H9 (cell line): Measurements from ENCODE around the gene SRGAP1. TPM values are rescaled to one million over a fixed set of nuclear protein-coding genes. Genes with fewer than 3 reads are reported as not detected.

Experiments used
- DNase-seq: peaks from one replicate; pipeline ENCODE4 v3.0.0-alpha.2; 2017
- H2AFZ ChIP-seq: one replicate; pipeline ENCODE4 v1.6.1; 2013; ENCODE audit warnings: mild to moderate bottlenecking, low read length, control low read depth, moderate library complexity
- H2AK5ac ChIP-seq: 2 replicates; pipeline ENCODE4 v1.6.1; 2013; ENCODE audit warnings: low read length, control low read depth, mixed read lengths; ENCODE audit not compliant: insufficient read length
- H2BK120ac ChIP-seq: one replicate; pipeline ENCODE4 v1.6.1; 2013; ENCODE audit warnings: low read depth, mild to moderate bottlenecking, low read length, control low read depth, inconsistent platforms; ENCODE audit not compliant: poor library complexity, severe bottlenecking
- H2BK12ac ChIP-seq: 2 replicates; pipeline ENCODE4 v1.6.1; 2013; ENCODE audit warnings: low read length, control low read depth, mixed read lengths, low read depth; ENCODE audit not compliant: insufficient read length
- H2BK15ac ChIP-seq: 2 replicates; pipeline ENCODE4 v1.6.1; 2013; ENCODE audit warnings: low read depth, low read length, control low read depth
- H2BK20ac ChIP-seq: one replicate; pipeline ENCODE4 v1.6.1; 2013; ENCODE audit warnings: low read depth, mild to moderate bottlenecking, low read length, control low read depth, inconsistent platforms; ENCODE audit not compliant: poor library complexity, severe bottlenecking
- H2BK5ac ChIP-seq: 2 replicates; pipeline ENCODE4 v1.6.1; 2013; ENCODE audit warnings: low read length, control low read depth, mixed read lengths; ENCODE audit not compliant: insufficient read length
- H3K14ac ChIP-seq: 2 replicates; pipeline ENCODE4 v1.6.1; 2013; ENCODE audit warnings: low read length, control low read depth; ENCODE audit not compliant: insufficient read depth
- H3K18ac ChIP-seq: 2 replicates; pipeline ENCODE4 v1.6.1; 2013; ENCODE audit warnings: low read depth, mild to moderate bottlenecking, mixed read lengths, low read length, control low read depth; ENCODE audit not compliant: insufficient read length
- H3K23ac ChIP-seq: 2 replicates; pipeline ENCODE4 v1.6.1; 2013; ENCODE audit warnings: low read length, control low read depth, mixed read lengths, low read depth; ENCODE audit not compliant: insufficient read length
- H3K23me2 ChIP-seq: 2 replicates; pipeline ENCODE4 v1.6.1; 2013; ENCODE audit warnings: low read depth, mild to moderate bottlenecking, mixed read lengths, low read length, control low read depth; ENCODE audit not compliant: insufficient read length, poor library complexity, severe bottlenecking
- H3K27ac ChIP-seq: 2 replicates; pipeline ENCODE4 v1.5.1; 2013; ENCODE audit warnings: low read length, control low read depth, mixed read lengths, low read depth; ENCODE audit not compliant: insufficient read length
- H3K27me3 ChIP-seq: 2 replicates; pipeline ENCODE4 v1.6.1; 2013; ENCODE audit warnings: low read length, control low read depth, inconsistent platforms; ENCODE audit not compliant: insufficient read depth
- H3K4ac ChIP-seq: 2 replicates; pipeline ENCODE4 v1.6.1; 2013; ENCODE audit warnings: low read depth, mild to moderate bottlenecking, control low read depth, inconsistent platforms, low read length, moderate library complexity
- H3K4me1 ChIP-seq: 2 replicates; pipeline ENCODE4 v1.6.1; 2013; ENCODE audit warnings: low read length, control low read depth, inconsistent platforms; ENCODE audit not compliant: insufficient read depth
- H3K4me2 ChIP-seq: 2 replicates; pipeline ENCODE4 v1.6.1; 2013; ENCODE audit warnings: low read length, control low read depth, mixed read lengths; ENCODE audit not compliant: insufficient read length, insufficient read depth
- H3K56ac ChIP-seq: 2 replicates; pipeline ENCODE4 v1.6.1; 2013; ENCODE audit warnings: low read depth, mild to moderate bottlenecking, mixed read lengths, low read length, control low read depth; ENCODE audit not compliant: insufficient read length
- H3K79me1 ChIP-seq: 2 replicates; pipeline ENCODE4 v1.6.1; 2013; ENCODE audit warnings: low read depth, mild to moderate bottlenecking, moderate library complexity, low read length, control low read depth, inconsistent platforms; ENCODE audit not compliant: insufficient read depth, poor library complexity, severe bottlenecking
- H3K79me2 ChIP-seq: 2 replicates; pipeline ENCODE4 v1.6.1; 2013; ENCODE audit warnings: low read length, control low read depth, inconsistent platforms; ENCODE audit not compliant: insufficient read depth
- H3K9ac ChIP-seq: 2 replicates; pipeline ENCODE4 v1.6.1; 2013; ENCODE audit warnings: low read length, control low read depth, mixed read lengths; ENCODE audit not compliant: insufficient read length; ENCODE audit errors: extremely low read depth
- H3K9me3 ChIP-seq: one replicate; pipeline ENCODE4 v1.6.1; 2013; ENCODE audit warnings: low read depth, low read length, inconsistent platforms; ENCODE audit not compliant: control insufficient read depth
- H3T11ph ChIP-seq: one replicate; pipeline ENCODE4 v1.6.1; 2013; ENCODE audit warnings: mild to moderate bottlenecking, low read length, control low read depth, inconsistent platforms
- H4K20me1 ChIP-seq: one replicate; pipeline ENCODE4 v1.6.1; 2013; ENCODE audit not compliant: control insufficient read depth, insufficient read length, insufficient read depth
- H4K5ac ChIP-seq: 2 replicates; pipeline ENCODE4 v1.6.1; 2013; ENCODE audit warnings: low read depth, mild to moderate bottlenecking, mixed read lengths, low read length, control low read depth; ENCODE audit not compliant: insufficient read length
- H4K8ac ChIP-seq: replicated peaks from 2 replicates; pipeline ENCODE4 v1.6.1; 2013; ENCODE audit warnings: low read length, control low read depth, mixed read lengths, low read depth; ENCODE audit not compliant: insufficient read length
- H4K91ac ChIP-seq: 2 replicates; pipeline ENCODE4 v1.6.1; 2013; ENCODE audit warnings: low read depth, mild to moderate bottlenecking, moderate library complexity, mixed read lengths, low read length, control low read depth; ENCODE audit not compliant: insufficient read length
- H3K27ac Mint-ChIP-seq, 3 experiments: 2 replicates in 2 of 3; 3 replicates in 1 of 3; pipeline ENCODE4 v1.8.0; 2020 to 2021; ENCODE audit warnings: mixed read lengths in 3 of 3, mild to moderate bottlenecking in 1 of 3, moderate library complexity in 1 of 3
- H3K27me3 Mint-ChIP-seq: 2 replicates; pipeline ENCODE4 v1.8.0; 2021; ENCODE audit warnings: low read depth, mild to moderate bottlenecking, moderate library complexity, mixed read lengths
- H3K36me3 Mint-ChIP-seq, 3 experiments: 2 replicates in 2 of 3; 3 replicates in 1 of 3; pipeline ENCODE4 v1.8.0; 2020 to 2021; ENCODE audit warnings: low read depth in 3 of 3, mixed read lengths in 3 of 3; ENCODE audit not compliant: insufficient read depth in 1 of 3
- H3K4me1 Mint-ChIP-seq, 2 experiments: 2 replicates each; pipeline ENCODE4 v1.8.0; 2020; ENCODE audit warnings: mixed read lengths in 2 of 2
- H3K4me3 Mint-ChIP-seq, 2 experiments: 2 replicates in 1 of 2; 3 replicates in 1 of 2; pipeline ENCODE4 v1.8.0; 2020 to 2021; ENCODE audit warnings: mild to moderate bottlenecking in 2 of 2, mixed read lengths in 2 of 2, moderate library complexity in 1 of 2
- H3K9me3 Mint-ChIP-seq, 2 experiments: 2 replicates in 1 of 2; 3 replicates in 1 of 2; pipeline ENCODE4 v1.8.0; 2020; ENCODE audit warnings: mild to moderate bottlenecking in 2 of 2, mixed read lengths in 2 of 2, moderate library complexity in 1 of 2
- WGBS: extraction: QIAGEN DNeasy Blood & Tissue Kit; methylation state at CpG from one replicate; pipeline ENCODE4 v1.1.7; 2013; ENCODE audit warnings: missing lambda C conversion rate, low lambda C conversion rate, mixed read lengths; ENCODE audit not compliant: insufficient read length; ENCODE audit errors: extremely low coverage; 5-methylcytosine and 5-hydroxymethylcytosine counted together
- total RNA-seq: library from RNA; stranded (reverse); gene quantifications from 2 replicates; pipeline ENCODE4 v1.2.1, GENCODE V29; 2021
- TF ChIP-seq, protein P1 (sequence below): fragments of 200-600 bp; sonication (generic); conservative IDR thresholded peaks from 3 replicates; pipeline ENCODE4 v1.8.0; 2021; ENCODE audit warnings: antibody characterized with exemption, mild to moderate bottlenecking

SRGAP1 gene
- total RNA-seq, 1 experiment from 2014 or later = 4.8 TPM

DNA sequence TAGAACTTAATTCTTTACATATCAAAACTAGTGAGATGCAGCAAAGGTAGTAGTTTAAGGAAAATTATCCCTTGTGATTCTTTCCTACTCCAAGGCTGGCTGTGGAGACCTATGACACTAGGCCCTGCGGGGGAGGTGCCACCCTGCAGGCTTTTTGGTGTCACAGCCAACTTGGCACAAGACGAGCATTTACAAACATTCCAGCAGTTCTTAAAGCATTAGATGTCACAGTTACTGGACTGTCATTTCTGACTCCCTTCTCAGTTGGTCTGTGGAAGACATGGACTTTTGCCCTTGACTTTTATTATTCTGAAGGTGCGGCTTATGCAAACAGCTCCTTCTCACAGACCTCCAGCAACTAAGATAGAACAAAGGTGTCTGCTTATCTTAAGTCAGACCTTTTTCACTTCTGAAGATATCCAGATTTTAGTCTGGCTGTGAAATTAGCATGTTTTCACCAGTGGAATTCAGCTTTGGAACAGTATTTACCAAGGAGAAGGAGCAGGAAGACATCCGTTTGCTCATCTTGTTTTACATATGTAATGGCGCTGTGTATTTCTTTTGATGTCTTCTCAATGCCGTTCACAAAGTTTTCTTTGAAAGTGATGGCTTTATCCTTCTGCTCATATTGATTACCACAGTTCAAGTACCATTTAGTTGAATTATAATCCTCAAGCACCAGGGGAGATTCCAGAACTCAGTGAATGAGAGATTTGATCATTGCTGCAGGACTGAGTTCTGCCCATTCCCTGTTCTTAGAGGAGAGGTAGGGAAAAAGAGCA is 17.9 kb downstream of the SRGAP1 start:
- Histone ChIP-seq H3K14ac (no peak overlapping the region), H2BK15ac (no peak overlapping the region), H4K8ac (no peak overlapping the region), H3K27ac (no peak overlapping the region), H4K5ac (no peak overlapping the region), H4K20me1 (no peaks in the 10 kb centered on the region), H2AFZ (no peak overlapping the region), H3K79me1 (no peaks in the 10 kb centered on the region), H3K79me2 (no peaks in the 10 kb centered on the region; the same call in 1 of the 2 replicates), H3K56ac (no peak overlapping the region), H3K9ac (no peak overlapping the region), H2BK20ac (no peak overlapping the region), H3T11ph (no peak overlapping the region), H3K9me3 (no peaks in the 10 kb centered on the region), H2BK5ac (no peak overlapping the region), H2BK12ac (no peak overlapping the region), H3K4ac (no peak overlapping the region), H2AK5ac (no peak overlapping the region), H4K91ac (no peak overlapping the region), H3K23ac (no peak overlapping the region), H2BK120ac (no peak overlapping the region), H3K23me2 (no peaks in the 10 kb centered on the region), H3K4me2 (no peak overlapping the region), H3K27me3 (no peaks in the 10 kb centered on the region), H3K18ac (no peak overlapping the region), H3K4me1 (peaks cover 4% of the 10 kb centered on the region; the same call in 1 of the 2 replicates)
- H3K4me1 Mint-ChIP-seq = peaks cover 28 to 29% of the 10 kb centered on the region in 2 experiments
- WGBS = no CpG with 5 or more reads among the region's 6 CpGs
- no peak overlapping the region for H3K4me3 Mint-ChIP-seq
- DNase-seq = no peak
- no peaks in the 10 kb centered on the region for H3K9me3 Mint-ChIP-seq
- TF ChIP-seq, protein P1, sequence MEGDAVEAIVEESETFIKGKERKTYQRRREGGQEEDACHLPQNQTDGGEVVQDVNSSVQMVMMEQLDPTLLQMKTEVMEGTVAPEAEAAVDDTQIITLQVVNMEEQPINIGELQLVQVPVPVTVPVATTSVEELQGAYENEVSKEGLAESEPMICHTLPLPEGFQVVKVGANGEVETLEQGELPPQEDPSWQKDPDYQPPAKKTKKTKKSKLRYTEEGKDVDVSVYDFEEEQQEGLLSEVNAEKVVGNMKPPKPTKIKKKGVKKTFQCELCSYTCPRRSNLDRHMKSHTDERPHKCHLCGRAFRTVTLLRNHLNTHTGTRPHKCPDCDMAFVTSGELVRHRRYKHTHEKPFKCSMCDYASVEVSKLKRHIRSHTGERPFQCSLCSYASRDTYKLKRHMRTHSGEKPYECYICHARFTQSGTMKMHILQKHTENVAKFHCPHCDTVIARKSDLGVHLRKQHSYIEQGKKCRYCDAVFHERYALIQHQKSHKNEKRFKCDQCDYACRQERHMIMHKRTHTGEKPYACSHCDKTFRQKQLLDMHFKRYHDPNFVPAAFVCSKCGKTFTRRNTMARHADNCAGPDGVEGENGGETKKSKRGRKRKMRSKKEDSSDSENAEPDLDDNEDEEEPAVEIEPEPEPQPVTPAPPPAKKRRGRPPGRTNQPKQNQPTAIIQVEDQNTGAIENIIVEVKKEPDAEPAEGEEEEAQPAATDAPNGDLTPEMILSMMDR = no peak
- peak overlapping the region in 2 of 3 experiments; percentile 71; a peak in 2 of 7 replicates for H3K27ac Mint-ChIP-seq
- no peaks in the 10 kb centered on the region for H3K36me3 Mint-ChIP-seq
- H3K27me3 Mint-ChIP-seq = no peaks in the 10 kb centered on the region
